Caco-2 (cell line): Measurements from ENCODE around the gene CD226. TPM values are rescaled to one million over a fixed set of nuclear protein-coding genes. Genes with fewer than 3 reads are reported as not detected.

Source experiments
- BruUV-seq: library from RNA; stranded (reverse); fragments of 400-500 nt; replicated peaks from 2 replicates; lab custom pipeline; 2021; lab: Mats Ljungman, UMichigan
- CTCF ChIA-PET: fragments of 300-600 bp; sonication (Branson Sonifier 250); formaldehyde crosslinking; loops from one replicate; lab custom pipeline; 2022; ENCODE audit warnings: antibody characterized with exemption; lab: Charles Lee
- POLR2A ChIA-PET: fragments of 300-600 bp; sonication (Branson Sonifier 250); formaldehyde crosslinking; loops from one replicate; lab custom pipeline; 2022; ENCODE audit warnings: antibody characterized with exemption; lab: Charles Lee
- DNase-seq, 2 experiments: peaks; one replicate each; pipeline versions ENCODE4 v3.0.0 to v3.0.0-alpha.2; 2020 to 2022
- H3K27me3 ChIP-seq: replicated peaks from 2 replicates; pipeline ENCODE4 v1.6.0; 2011; ENCODE audit warnings: low read length; ENCODE audit not compliant: control insufficient read depth, insufficient read depth
- H3K36me3 ChIP-seq: 2 replicates; pipeline ENCODE4 v1.5.1; 2011; ENCODE audit warnings: low read length; ENCODE audit not compliant: control insufficient read depth, insufficient read depth
- H3K4me1 ChIP-seq: fragments of 250-450 bp; sonication (Bioruptor Pico); 2 replicates; pipeline ENCODE4 v1.5.1; 2020; ENCODE audit warnings: mild to moderate bottlenecking
- H3K4me3 ChIP-seq: 2 replicates; pipeline ENCODE4 v1.5.1; 2011; ENCODE audit warnings: low read depth, mild to moderate bottlenecking, control low read depth, low read length
- H3K9me3 ChIP-seq: fragments of 250-450 bp; sonication (Bioruptor Pico); 2 replicates; pipeline ENCODE4 v1.5.1; 2020; ENCODE audit warnings: mild to moderate bottlenecking, moderate library complexity
- H3K27ac Mint-ChIP-seq: one replicate; pipeline ENCODE4 v1.8.0; 2022; ENCODE audit warnings: mixed read lengths; ENCODE audit not compliant: unreplicated experiment
- H3K27me3 Mint-ChIP-seq: one replicate; pipeline ENCODE4 v1.8.0; 2022; ENCODE audit warnings: mixed read lengths; ENCODE audit not compliant: insufficient read depth, unreplicated experiment
- H3K36me3 Mint-ChIP-seq: one replicate; pipeline ENCODE4 v1.8.0; 2022; ENCODE audit warnings: mild to moderate bottlenecking, mixed read lengths; ENCODE audit not compliant: insufficient read depth, unreplicated experiment
- H3K4me1 Mint-ChIP-seq: one replicate; pipeline ENCODE4 v1.8.0; 2022; ENCODE audit warnings: low read depth, mixed read lengths; ENCODE audit not compliant: unreplicated experiment
- H3K4me3 Mint-ChIP-seq: one replicate; pipeline ENCODE4 v1.8.0; 2022; ENCODE audit warnings: mild to moderate bottlenecking, moderate library complexity, mixed read lengths; ENCODE audit not compliant: unreplicated experiment
- H3K9me3 Mint-ChIP-seq: one replicate; pipeline ENCODE4 v1.8.0; 2022; ENCODE audit warnings: mixed read lengths; ENCODE audit not compliant: unreplicated experiment
- intact Hi-C: fragments of 100-400 bp; cut with micrococcal nuclease; formaldehyde crosslinking; loops from one replicate; pipeline ENCODE4 v1.10.0; 2022; ENCODE audit not compliant: unreplicated experiment
- total RNA-seq: library from RNA; stranded (reverse); gene quantifications from 2 replicates; pipeline ENCODE4 v1.2.3, GENCODE V29; 2022
- TF ChIP-seq, protein P1 (sequence below), 2 experiments: fragments of 200-600 bp in 1 of 2; IDR thresholded peaks; 1 replicate in 1 of 2; 2 replicates in 1 of 2; pipeline versions ENCODE4 v1.5.1 to v1.8.0; 2011 to 2022; ENCODE audit warnings: antibody characterized with exemption in 1 of 2, control low read depth in 1 of 2, inconsistent platforms in 1 of 2, low read depth in 1 of 2, low read length in 1 of 2, mild to moderate bottlenecking in 1 of 2, moderate library complexity in 1 of 2; ENCODE audit not compliant: insufficient read depth in 1 of 2, severe bottlenecking in 1 of 2, unreplicated experiment in 1 of 2

Gene CD226
- total RNA-seq, 1 experiment from 2014 or later = 0.02 TPM

DNA sequence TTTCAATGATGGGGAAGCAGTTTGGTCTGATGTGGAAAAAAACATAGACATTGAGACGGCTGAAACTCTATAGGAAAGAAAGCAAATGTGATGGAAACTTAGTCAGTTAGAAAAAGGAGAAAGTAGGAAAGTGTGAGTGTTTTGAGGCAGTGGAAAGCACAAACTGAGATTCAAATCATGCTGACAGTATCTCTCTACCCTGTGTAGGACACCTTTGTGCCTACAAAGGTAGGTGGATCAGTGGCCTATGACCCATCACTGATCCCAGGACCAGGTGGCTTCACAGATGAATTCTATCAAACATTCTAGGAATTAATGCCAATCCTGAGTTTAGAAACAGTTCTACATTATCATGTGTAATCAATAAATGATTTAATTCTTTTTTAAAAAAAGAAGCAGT lies 57.1 kb downstream of the CD226 start:
- intact Hi-C loops = no loop called here
- BruUV-seq = no TSS peak
- H3K36me3 ChIP-seq = no peaks in the 10 kb centered on the region
- H3K36me3 Mint-ChIP-seq = no peaks in the 10 kb centered on the region
- H3K27me3 Mint-ChIP-seq = peaks cover 4% of the 10 kb centered on the region
- H3K9me3 ChIP-seq = no peaks in the 10 kb centered on the region
- no peaks in the 10 kb centered on the region for H3K4me1 Mint-ChIP-seq
- H3K27ac Mint-ChIP-seq = no peak overlapping the region
- no peak overlapping the region for H3K4me3 Mint-ChIP-seq
- peaks cover 10% of the 10 kb centered on the region for H3K9me3 Mint-ChIP-seq
- TF ChIP-seq, protein P1, sequence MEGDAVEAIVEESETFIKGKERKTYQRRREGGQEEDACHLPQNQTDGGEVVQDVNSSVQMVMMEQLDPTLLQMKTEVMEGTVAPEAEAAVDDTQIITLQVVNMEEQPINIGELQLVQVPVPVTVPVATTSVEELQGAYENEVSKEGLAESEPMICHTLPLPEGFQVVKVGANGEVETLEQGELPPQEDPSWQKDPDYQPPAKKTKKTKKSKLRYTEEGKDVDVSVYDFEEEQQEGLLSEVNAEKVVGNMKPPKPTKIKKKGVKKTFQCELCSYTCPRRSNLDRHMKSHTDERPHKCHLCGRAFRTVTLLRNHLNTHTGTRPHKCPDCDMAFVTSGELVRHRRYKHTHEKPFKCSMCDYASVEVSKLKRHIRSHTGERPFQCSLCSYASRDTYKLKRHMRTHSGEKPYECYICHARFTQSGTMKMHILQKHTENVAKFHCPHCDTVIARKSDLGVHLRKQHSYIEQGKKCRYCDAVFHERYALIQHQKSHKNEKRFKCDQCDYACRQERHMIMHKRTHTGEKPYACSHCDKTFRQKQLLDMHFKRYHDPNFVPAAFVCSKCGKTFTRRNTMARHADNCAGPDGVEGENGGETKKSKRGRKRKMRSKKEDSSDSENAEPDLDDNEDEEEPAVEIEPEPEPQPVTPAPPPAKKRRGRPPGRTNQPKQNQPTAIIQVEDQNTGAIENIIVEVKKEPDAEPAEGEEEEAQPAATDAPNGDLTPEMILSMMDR (IDR thresholded peaks at IDR 0.05; ENCODE audit: insufficient read depth in 1 of 2, low read depth in 1 of 2, low read length in 1 of 2, severe bottlenecking in 1 of 2, unreplicated experiment in 1 of 2) = no peak
- H3K27me3 ChIP-seq = no peaks in the 10 kb centered on the region
- CTCF ChIA-PET = no interaction called here
- POLR2A ChIA-PET = no interaction called here
- no peak for DNase-seq
- H3K4me3 ChIP-seq = no peak overlapping the region
- H3K4me1 ChIP-seq = no peaks in the 10 kb centered on the region

DNA sequence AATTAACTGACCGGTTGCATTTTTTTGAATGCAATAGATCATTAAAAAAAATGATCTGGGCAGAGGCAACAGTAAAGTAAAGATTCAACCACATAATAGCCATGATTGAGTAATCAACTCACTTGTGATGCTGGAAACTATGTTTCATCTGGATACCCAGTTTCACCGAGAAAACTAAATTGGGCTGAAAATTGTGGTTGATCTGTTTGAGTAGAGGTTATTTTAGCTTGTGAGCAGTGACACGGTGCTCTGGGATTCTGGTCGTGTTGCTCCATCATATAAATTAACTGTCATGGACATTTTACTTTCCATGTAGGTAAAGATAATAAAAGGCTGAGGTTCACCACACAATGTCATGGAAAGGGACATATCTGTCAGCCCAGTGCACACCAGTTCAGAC lies 58.7 kb downstream of the CD226 start:
- ChIA-PET POLR2A (no interaction called here), CTCF (no interaction called here)
- Histone ChIP-seq H3K36me3 (no peaks in the 10 kb centered on the region), H3K4me1 (no peaks in the 10 kb centered on the region), H3K27me3 (no peaks in the 10 kb centered on the region), H3K9me3 (no peaks in the 10 kb centered on the region), H3K4me3 (no peak overlapping the region)
- TF ChIP-seq, protein P1 (IDR thresholded peaks at IDR 0.05; ENCODE audit: insufficient read depth in 1 of 2, low read depth in 1 of 2, low read length in 1 of 2, severe bottlenecking in 1 of 2, unreplicated experiment in 1 of 2) = no peak
- BruUV-seq = no TSS peak
- no peaks in the 10 kb centered on the region for H3K4me1 Mint-ChIP-seq
- peaks cover 6% of the 10 kb centered on the region for H3K9me3 Mint-ChIP-seq
- no peak for DNase-seq
- no peak overlapping the region for H3K27ac Mint-ChIP-seq
- peaks cover 3% of the 10 kb centered on the region for H3K27me3 Mint-ChIP-seq
- no peak overlapping the region for H3K4me3 Mint-ChIP-seq
- intact Hi-C loops = no loop called here
- H3K36me3 Mint-ChIP-seq = no peaks in the 10 kb centered on the region

DNA sequence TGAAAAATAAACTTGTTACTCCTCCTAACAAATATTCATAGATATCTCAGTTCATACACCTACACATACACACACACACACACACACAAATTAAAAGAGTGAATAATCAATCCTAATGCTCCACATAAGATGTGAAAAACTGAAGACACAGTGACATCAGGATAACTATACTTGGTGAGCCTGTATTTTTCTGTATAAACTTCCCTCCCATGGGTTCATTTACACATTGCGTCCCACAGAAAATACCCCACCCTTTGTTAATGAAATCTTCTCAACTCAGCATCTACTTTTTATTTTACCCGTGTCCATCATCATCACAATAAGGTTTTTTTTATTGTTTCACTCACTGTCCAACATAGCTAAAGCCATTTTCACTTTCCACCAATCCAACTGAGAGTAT lies 60.4 kb downstream of the CD226 start:
- Histone ChIP-seq H3K36me3 (no peaks in the 10 kb centered on the region), H3K9me3 (no peaks in the 10 kb centered on the region), H3K27me3 (no peaks in the 10 kb centered on the region), H3K4me1 (no peaks in the 10 kb centered on the region), H3K4me3 (no peak overlapping the region)
- CTCF ChIA-PET = no interaction called here
- Mint-ChIP-seq H3K4me3 (no peak overlapping the region), H3K36me3 (no peaks in the 10 kb centered on the region), H3K27ac (no peak overlapping the region), H3K4me1 (no peaks in the 10 kb centered on the region), H3K9me3 (no peaks in the 10 kb centered on the region), H3K27me3 (no peaks in the 10 kb centered on the region)
- POLR2A ChIA-PET = no interaction called here
- no TSS peak for BruUV-seq
- TF ChIP-seq, protein P1 (IDR thresholded peaks at IDR 0.05; ENCODE audit: insufficient read depth in 1 of 2, low read depth in 1 of 2, low read length in 1 of 2, severe bottlenecking in 1 of 2, unreplicated experiment in 1 of 2) = no peak
- intact Hi-C loops = no loop called here
- DNase-seq = no peak
